ENCODE results near the gene LRP1B.

DNA sequence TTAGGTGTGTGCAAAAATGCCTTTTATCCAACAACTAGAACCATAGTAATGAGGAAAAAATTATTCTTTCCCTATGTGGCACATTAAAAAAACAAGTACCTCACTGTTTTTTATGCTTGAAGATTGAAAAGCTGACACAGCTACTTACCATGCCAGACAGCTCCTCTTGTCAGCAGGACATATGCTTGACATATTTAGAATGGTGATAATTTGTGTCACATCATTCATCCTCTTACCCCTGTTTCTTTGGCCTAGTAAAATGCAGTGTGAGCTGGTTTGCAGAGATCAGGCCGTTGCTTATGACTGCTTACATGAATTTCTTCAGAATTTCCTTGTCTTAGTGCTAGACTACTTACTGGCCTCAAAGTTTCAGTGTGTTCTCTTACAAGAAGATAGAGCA, 869.9 kb downstream of the LRP1B start:
- TF ChIP-seq EZH2 (IDR thresholded peaks at IDR 0.05; ENCODE audit: insufficient read depth, poor library complexity, severe bottlenecking) (no peak), EZH2phosphoT487 (IDR thresholded peaks at IDR 0.05; ENCODE audit: insufficient read depth, low read depth) (no peak)
